GM19397 (cell line): ENCODE measurements around the gene BIRC3.
"Not testable (repeated sequence)": the region's sequence is repeated elsewhere in the genome, so short reads cannot be mapped to it uniquely, and the experiment has no call there.

ENCODE experiments used
- ATAC-seq: cut with Tn5 transposase; IDR thresholded peaks from one replicate; pipeline ENCODE4 v1.9.1; 2021; ENCODE audit warnings: mild to moderate bottlenecking, moderate library complexity; ENCODE audit not compliant: unreplicated experiment

Gene BIRC3

GRCh38 chr11:102293873-102294601 lies 23.2 kb upstream of the BIRC3 start:
- ATAC-seq: peak; percentile 90

- ATAC-seq: no peak
Measured at GRCh38 chr11:102295045-102295444, 22.2 kb upstream of the BIRC3 start.

GRCh38 chr11:102296757-102297156 lies 20.5 kb upstream of the BIRC3 start:
- ATAC-seq: not testable (repeated sequence)

- not testable (repeated sequence) for ATAC-seq
Measured at GRCh38 chr11:102300837-102301236, 16.4 kb upstream of the BIRC3 start.

- ATAC-seq: no peak
Measured at GRCh38 chr11:102302241-102302640, 15.0 kb upstream of the BIRC3 start.

GRCh38 chr11:102304686-102305085 lies 12.6 kb upstream of the BIRC3 start:
- no peak for ATAC-seq

GRCh38 chr11:102305352-102306047 lies 11.8 kb upstream of the BIRC3 start:
- no peak for ATAC-seq

- ATAC-seq: no peak
Measured at GRCh38 chr11:102306048-102306597, 11.2 kb upstream of the BIRC3 start.

GRCh38 chr11:102306817-102307726 lies 10.2 kb upstream of the BIRC3 start:
- no peak for ATAC-seq

GRCh38 chr11:102307727-102308038 lies 9.6 kb upstream of the BIRC3 start:
- ATAC-seq: no peak

- ATAC-seq: no peak
Measured at GRCh38 chr11:102309621-102310541, 7.4 kb upstream of the BIRC3 start.

- ATAC-seq: no peak
Measured at GRCh38 chr11:102312667-102313066, 4.6 kb upstream of the BIRC3 start.

GRCh38 chr11:102313238-102313940 lies 3.9 kb upstream of the BIRC3 start:
- no peak for ATAC-seq

- ATAC-seq: no peak
Measured at GRCh38 chr11:102314784-102315183, 2.5 kb upstream of the BIRC3 start.

GRCh38 chr11:102316346-102316904 lies 859 bp upstream of the BIRC3 start:
- no peak for ATAC-seq

GRCh38 chr11:102317768-102318103 lies 452 bp downstream of the BIRC3 start:
- ATAC-seq: no peak

GRCh38 chr11:102318469-102318868 lies 1.2 kb downstream of the BIRC3 start:
- no peak for ATAC-seq

- ATAC-seq: no peak
Measured at GRCh38 chr11:102319544-102319943, 2.3 kb downstream of the BIRC3 start.

GRCh38 chr11:102320188-102320587 lies 2.9 kb downstream of the BIRC3 start:
- ATAC-seq: no peak
